Measurements from ENCODE around the gene GMPR2. TPM values are rescaled to one million over a fixed set of nuclear protein-coding genes. Genes with fewer than 3 reads are reported as not detected.

The GMPR2 gene
- total RNA-seq, 2 donors from 2014 or later, result 54.5 to 106 TPM

GRCh38 chr14:24235804-24236688 is 3.3 kb downstream of the GMPR2 start:
- no peak overlapping the region for H3K27ac ChIP-seq
- DNase-seq (ENCODE audit: low spot score), result no peak
- no peaks in the 10 kb centered on the region for H3K9me3 ChIP-seq
- intact Hi-C loops (cut with DNase I), result no loop called here
- TF ChIP-seq POLR2AphosphoS5 (IDR thresholded peaks at IDR 0.05), result no peak
- TF ChIP-seq, protein P1, sequence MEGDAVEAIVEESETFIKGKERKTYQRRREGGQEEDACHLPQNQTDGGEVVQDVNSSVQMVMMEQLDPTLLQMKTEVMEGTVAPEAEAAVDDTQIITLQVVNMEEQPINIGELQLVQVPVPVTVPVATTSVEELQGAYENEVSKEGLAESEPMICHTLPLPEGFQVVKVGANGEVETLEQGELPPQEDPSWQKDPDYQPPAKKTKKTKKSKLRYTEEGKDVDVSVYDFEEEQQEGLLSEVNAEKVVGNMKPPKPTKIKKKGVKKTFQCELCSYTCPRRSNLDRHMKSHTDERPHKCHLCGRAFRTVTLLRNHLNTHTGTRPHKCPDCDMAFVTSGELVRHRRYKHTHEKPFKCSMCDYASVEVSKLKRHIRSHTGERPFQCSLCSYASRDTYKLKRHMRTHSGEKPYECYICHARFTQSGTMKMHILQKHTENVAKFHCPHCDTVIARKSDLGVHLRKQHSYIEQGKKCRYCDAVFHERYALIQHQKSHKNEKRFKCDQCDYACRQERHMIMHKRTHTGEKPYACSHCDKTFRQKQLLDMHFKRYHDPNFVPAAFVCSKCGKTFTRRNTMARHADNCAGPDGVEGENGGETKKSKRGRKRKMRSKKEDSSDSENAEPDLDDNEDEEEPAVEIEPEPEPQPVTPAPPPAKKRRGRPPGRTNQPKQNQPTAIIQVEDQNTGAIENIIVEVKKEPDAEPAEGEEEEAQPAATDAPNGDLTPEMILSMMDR (IDR thresholded peaks at IDR 0.05), result no peak
- TF ChIP-seq POLR2A (IDR thresholded peaks at IDR 0.05), result no peak
- H3K4me3 ChIP-seq, result no peak overlapping the region
- peaks cover 21% of the 10 kb centered on the region for H3K4me1 ChIP-seq (replicated peaks)
- whole genome bisulfite sequencing, result 92% methylated on average over 5 of the region's 5 CpGs
- H3K36me3 ChIP-seq, result peaks cover 3 to 6% of the 10 kb centered on the region in 2 donors
- no peaks in the 10 kb centered on the region for H3K27me3 ChIP-seq (replicated peaks; ENCODE audit: insufficient read depth)

GRCh38 chr14:24236689-24237462 is 4.1 kb downstream of the GMPR2 start:
- Histone ChIP-seq H3K4me1 (replicated peaks) (peaks cover 27% of the 10 kb centered on the region), H3K36me3 (peaks cover 3 to 6% of the 10 kb centered on the region in 2 donors), H3K4me3 (no peak overlapping the region), H3K9me3 (no peaks in the 10 kb centered on the region), H3K27ac (no peak overlapping the region), H3K27me3 (replicated peaks; ENCODE audit: insufficient read depth) (no peaks in the 10 kb centered on the region)
- TF ChIP-seq POLR2AphosphoS5 (IDR thresholded peaks at IDR 0.05) (no peak), POLR2A (IDR thresholded peaks at IDR 0.05) (no peak)
- TF ChIP-seq, protein P1 (IDR thresholded peaks at IDR 0.05), result no peak
- intact Hi-C loops (cut with DNase I), result no loop called here
- 93% methylated on average over 6 of the region's 6 CpGs for WGBS
- DNase-seq (ENCODE audit: low spot score), result no peak

- TF ChIP-seq POLR2AphosphoS5 (IDR thresholded peaks at IDR 0.05) (no peak), POLR2A (IDR thresholded peaks at IDR 0.05) (no peak)
- intact Hi-C loops (cut with DNase I), result no loop called here
- DNase-seq (ENCODE audit: low spot score), result no peak
- Histone ChIP-seq H3K9me3 (no peaks in the 10 kb centered on the region), H3K27me3 (replicated peaks; ENCODE audit: insufficient read depth) (no peaks in the 10 kb centered on the region), H3K4me3 (no peak overlapping the region), H3K36me3 (peaks cover 3 to 6% of the 10 kb centered on the region in 2 donors), H3K27ac (no peak overlapping the region), H3K4me1 (replicated peaks) (peaks cover 27% of the 10 kb centered on the region)
- 84% methylated on average over 2 of the region's 2 CpGs for WGBS
Observed at GRCh38 chr14:24237463-24237955, 4.8 kb downstream of the GMPR2 start.

GRCh38 chr14:24238123-24238522 is 5.4 kb downstream of the GMPR2 start:
- no peaks in the 10 kb centered on the region for H3K9me3 ChIP-seq
- peaks cover 3 to 6% of the 10 kb centered on the region in 2 donors for H3K36me3 ChIP-seq
- intact Hi-C loops (cut with DNase I), result no loop called here
- no peak overlapping the region for H3K4me3 ChIP-seq
- WGBS, result 74% methylated on average over 5 of the region's 5 CpGs
- TF ChIP-seq POLR2AphosphoS5 (IDR thresholded peaks at IDR 0.05), result no peak
- TF ChIP-seq, protein P1 (IDR thresholded peaks at IDR 0.05), result no peak
- TF ChIP-seq POLR2A (IDR thresholded peaks at IDR 0.05), result no peak
- H3K27me3 ChIP-seq (replicated peaks; ENCODE audit: insufficient read depth), result no peaks in the 10 kb centered on the region
- no peak overlapping the region for H3K27ac ChIP-seq
- peaks cover 26% of the 10 kb centered on the region for H3K4me1 ChIP-seq (replicated peaks)
- no peak for DNase-seq (ENCODE audit: low spot score)

DNA sequence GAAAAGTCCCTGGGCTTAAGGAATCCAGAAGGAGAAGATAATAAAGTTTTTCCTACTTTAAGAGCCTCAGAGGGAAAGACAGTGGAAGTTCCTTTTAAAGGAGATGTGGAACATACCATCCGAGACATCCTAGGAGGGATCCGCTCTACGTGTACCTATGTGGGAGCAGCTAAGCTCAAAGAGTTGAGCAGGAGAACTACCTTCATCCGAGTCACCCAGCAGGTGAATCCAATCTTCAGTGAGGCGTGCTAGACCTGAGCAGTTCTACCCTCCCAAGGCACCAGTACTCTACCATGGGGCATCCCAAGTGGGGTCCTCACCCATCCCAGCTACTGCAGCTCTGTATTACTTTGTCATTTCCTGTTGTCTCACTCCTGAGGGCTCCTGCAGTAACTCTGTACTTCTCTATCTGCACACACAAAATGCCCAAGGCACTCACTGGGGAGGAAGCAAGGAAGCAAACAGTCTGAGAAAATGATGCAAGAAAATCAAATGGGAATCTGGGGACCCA is 5.9 kb downstream of the GMPR2 start:
- 90% methylated on average over 5 of the region's 5 CpGs for WGBS
- Histone ChIP-seq H3K9me3 (no peaks in the 10 kb centered on the region), H3K27ac (no peak overlapping the region), H3K4me3 (no peak overlapping the region), H3K27me3 (replicated peaks; ENCODE audit: insufficient read depth) (no peaks in the 10 kb centered on the region), H3K4me1 (replicated peaks) (peaks cover 22% of the 10 kb centered on the region), H3K36me3 (peaks cover 3 to 6% of the 10 kb centered on the region in 2 donors)
- TF ChIP-seq, protein P1 (IDR thresholded peaks at IDR 0.05), result no peak
- TF ChIP-seq POLR2A (IDR thresholded peaks at IDR 0.05), result no peak
- TF ChIP-seq POLR2AphosphoS5 (IDR thresholded peaks at IDR 0.05), result no peak
- no peak for DNase-seq (ENCODE audit: low spot score)
- intact Hi-C loops (cut with DNase I), result no loop called here
